Caco-2 (cell line): ENCODE results near the gene LAMTOR5. TPM values are rescaled to one million over a fixed set of nuclear protein-coding genes. Genes with fewer than 3 reads are reported as not detected.
"Not testable (repeated sequence)": the region's sequence is repeated elsewhere in the genome, so short reads cannot be mapped to it uniquely, and the experiment has no call there.

ENCODE experiments used
- BruUV-seq: library from RNA; stranded (reverse); fragments of 400-500 nt; replicated peaks from 2 replicates; lab custom pipeline; 2021; lab: Mats Ljungman, UMichigan
- CTCF ChIA-PET: fragments of 300-600 bp; sonication (Branson Sonifier 250); formaldehyde crosslinking; loops from one replicate; lab custom pipeline; 2022; ENCODE audit warnings: antibody characterized with exemption; lab: Charles Lee
- POLR2A ChIA-PET: fragments of 300-600 bp; sonication (Branson Sonifier 250); formaldehyde crosslinking; loops from one replicate; lab custom pipeline; 2022; ENCODE audit warnings: antibody characterized with exemption; lab: Charles Lee
- DNase-seq, 2 experiments: peaks; one replicate each; pipeline versions ENCODE4 v3.0.0 to v3.0.0-alpha.2; 2020 to 2022
- H3K27me3 ChIP-seq: replicated peaks from 2 replicates; pipeline ENCODE4 v1.6.0; 2011; ENCODE audit warnings: low read length; ENCODE audit not compliant: control insufficient read depth, insufficient read depth
- H3K36me3 ChIP-seq: 2 replicates; pipeline ENCODE4 v1.5.1; 2011; ENCODE audit warnings: low read length; ENCODE audit not compliant: control insufficient read depth, insufficient read depth
- H3K4me1 ChIP-seq: fragments of 250-450 bp; sonication (Bioruptor Pico); 2 replicates; pipeline ENCODE4 v1.5.1; 2020; ENCODE audit warnings: mild to moderate bottlenecking
- H3K4me3 ChIP-seq: 2 replicates; pipeline ENCODE4 v1.5.1; 2011; ENCODE audit warnings: low read depth, mild to moderate bottlenecking, control low read depth, low read length
- H3K9me3 ChIP-seq: fragments of 250-450 bp; sonication (Bioruptor Pico); 2 replicates; pipeline ENCODE4 v1.5.1; 2020; ENCODE audit warnings: mild to moderate bottlenecking, moderate library complexity
- H3K27ac Mint-ChIP-seq: one replicate; pipeline ENCODE4 v1.8.0; 2022; ENCODE audit warnings: mixed read lengths; ENCODE audit not compliant: unreplicated experiment
- H3K27me3 Mint-ChIP-seq: one replicate; pipeline ENCODE4 v1.8.0; 2022; ENCODE audit warnings: mixed read lengths; ENCODE audit not compliant: insufficient read depth, unreplicated experiment
- H3K36me3 Mint-ChIP-seq: one replicate; pipeline ENCODE4 v1.8.0; 2022; ENCODE audit warnings: mild to moderate bottlenecking, mixed read lengths; ENCODE audit not compliant: insufficient read depth, unreplicated experiment
- H3K4me1 Mint-ChIP-seq: one replicate; pipeline ENCODE4 v1.8.0; 2022; ENCODE audit warnings: low read depth, mixed read lengths; ENCODE audit not compliant: unreplicated experiment
- H3K4me3 Mint-ChIP-seq: one replicate; pipeline ENCODE4 v1.8.0; 2022; ENCODE audit warnings: mild to moderate bottlenecking, moderate library complexity, mixed read lengths; ENCODE audit not compliant: unreplicated experiment
- H3K9me3 Mint-ChIP-seq: one replicate; pipeline ENCODE4 v1.8.0; 2022; ENCODE audit warnings: mixed read lengths; ENCODE audit not compliant: unreplicated experiment
- intact Hi-C: fragments of 100-400 bp; cut with micrococcal nuclease; formaldehyde crosslinking; loops from one replicate; pipeline ENCODE4 v1.10.0; 2022; ENCODE audit not compliant: unreplicated experiment
- total RNA-seq: library from RNA; stranded (reverse); gene quantifications from 2 replicates; pipeline ENCODE4 v1.2.3, GENCODE V29; 2022
- TF ChIP-seq, protein P1 (sequence below), 2 experiments: fragments of 200-600 bp in 1 of 2; IDR thresholded peaks; 1 replicate in 1 of 2; 2 replicates in 1 of 2; pipeline versions ENCODE4 v1.5.1 to v1.8.0; 2011 to 2022; ENCODE audit warnings: antibody characterized with exemption in 1 of 2, control low read depth in 1 of 2, inconsistent platforms in 1 of 2, low read depth in 1 of 2, low read length in 1 of 2, mild to moderate bottlenecking in 1 of 2, moderate library complexity in 1 of 2; ENCODE audit not compliant: insufficient read depth in 1 of 2, severe bottlenecking in 1 of 2, unreplicated experiment in 1 of 2

LAMTOR5 gene
- total RNA-seq, 1 experiment from 2014 or later, result 106 TPM

DNA sequence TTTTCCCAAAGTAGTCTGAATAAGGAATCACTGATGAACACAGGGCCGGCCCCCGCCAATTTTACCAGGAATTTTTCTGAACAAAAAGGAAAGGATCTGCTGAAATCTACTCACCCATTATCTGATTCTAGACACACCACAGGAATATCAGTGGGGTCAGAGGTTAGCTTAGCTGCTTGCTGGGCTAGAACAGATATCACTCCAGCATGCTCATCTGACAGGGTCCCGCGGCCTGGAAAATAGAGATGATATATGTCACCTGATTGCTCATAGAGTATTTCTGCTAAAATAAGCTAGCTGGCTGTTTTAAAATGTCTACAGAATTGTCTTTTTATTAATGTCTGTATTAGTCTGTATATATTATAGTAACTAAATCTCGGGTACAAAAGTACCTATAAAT, 3.7 kb downstream of the LAMTOR5 start:
- Mint-ChIP-seq H3K4me1 (no peaks in the 10 kb centered on the region), H3K9me3 (no peaks in the 10 kb centered on the region), H3K36me3 (peaks cover 39% of the 10 kb centered on the region), H3K4me3 (no peak overlapping the region), H3K27ac (no peak overlapping the region), H3K27me3 (no peaks in the 10 kb centered on the region)
- no peaks in the 10 kb centered on the region for H3K27me3 ChIP-seq
- ChIA-PET CTCF (no interaction called here), POLR2A (no interaction called here)
- no TSS peak for BruUV-seq
- no peaks in the 10 kb centered on the region for H3K9me3 ChIP-seq
- TF ChIP-seq, protein P1, sequence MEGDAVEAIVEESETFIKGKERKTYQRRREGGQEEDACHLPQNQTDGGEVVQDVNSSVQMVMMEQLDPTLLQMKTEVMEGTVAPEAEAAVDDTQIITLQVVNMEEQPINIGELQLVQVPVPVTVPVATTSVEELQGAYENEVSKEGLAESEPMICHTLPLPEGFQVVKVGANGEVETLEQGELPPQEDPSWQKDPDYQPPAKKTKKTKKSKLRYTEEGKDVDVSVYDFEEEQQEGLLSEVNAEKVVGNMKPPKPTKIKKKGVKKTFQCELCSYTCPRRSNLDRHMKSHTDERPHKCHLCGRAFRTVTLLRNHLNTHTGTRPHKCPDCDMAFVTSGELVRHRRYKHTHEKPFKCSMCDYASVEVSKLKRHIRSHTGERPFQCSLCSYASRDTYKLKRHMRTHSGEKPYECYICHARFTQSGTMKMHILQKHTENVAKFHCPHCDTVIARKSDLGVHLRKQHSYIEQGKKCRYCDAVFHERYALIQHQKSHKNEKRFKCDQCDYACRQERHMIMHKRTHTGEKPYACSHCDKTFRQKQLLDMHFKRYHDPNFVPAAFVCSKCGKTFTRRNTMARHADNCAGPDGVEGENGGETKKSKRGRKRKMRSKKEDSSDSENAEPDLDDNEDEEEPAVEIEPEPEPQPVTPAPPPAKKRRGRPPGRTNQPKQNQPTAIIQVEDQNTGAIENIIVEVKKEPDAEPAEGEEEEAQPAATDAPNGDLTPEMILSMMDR (IDR thresholded peaks at IDR 0.05; ENCODE audit: insufficient read depth in 1 of 2, low read depth in 1 of 2, low read length in 1 of 2, severe bottlenecking in 1 of 2, unreplicated experiment in 1 of 2), result no peak
- intact Hi-C loops, result no loop called here
- H3K4me3 ChIP-seq, result no peak overlapping the region
- H3K36me3 ChIP-seq, result no peaks in the 10 kb centered on the region
- no peak for DNase-seq
- H3K4me1 ChIP-seq, result peaks cover 7% of the 10 kb centered on the region

DNA sequence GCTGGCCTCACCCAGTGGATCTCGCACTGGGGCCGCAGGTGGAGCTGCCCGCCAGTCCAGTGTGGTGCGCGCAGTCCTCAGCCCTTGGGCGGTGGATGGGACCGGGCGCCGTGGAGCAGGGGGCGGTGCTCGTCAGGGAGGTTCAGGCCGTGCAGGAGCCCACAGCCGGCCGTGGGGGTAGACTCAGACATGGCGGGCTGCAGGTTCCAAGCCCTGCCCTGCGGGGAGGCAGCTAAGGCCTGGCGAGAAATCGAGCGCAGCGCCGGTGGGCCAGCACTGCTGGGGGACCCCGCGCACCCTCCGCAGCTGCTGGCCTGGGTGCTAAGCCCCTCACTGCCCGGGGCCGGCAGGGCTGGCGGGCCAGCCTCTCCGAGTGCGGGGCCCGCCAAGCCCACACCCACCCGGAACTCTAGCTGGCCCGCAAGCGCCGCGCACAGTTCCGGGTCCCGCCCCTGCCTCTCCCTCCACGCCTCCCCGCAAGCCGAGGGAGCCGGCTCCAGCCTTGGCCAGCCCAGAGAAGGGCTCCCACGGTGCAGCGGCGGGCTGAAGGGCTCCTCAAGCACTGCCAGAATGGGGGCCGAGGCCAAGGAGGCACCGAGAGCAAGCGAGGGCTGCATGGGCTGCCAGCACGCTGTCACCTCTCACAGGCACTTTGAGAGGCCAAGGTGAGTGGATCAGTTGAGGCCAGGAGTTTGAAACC, 11.1 kb downstream of the LAMTOR5 start:
- CTCF ChIA-PET, H3K36me3 ChIP-seq, H3K27me3 ChIP-seq, H3K4me3 ChIP-seq, H3K9me3 ChIP-seq, H3K4me3 Mint-ChIP-seq, POLR2A ChIA-PET, BruUV-seq, intact Hi-C loops, H3K27me3 Mint-ChIP-seq, H3K9me3 Mint-ChIP-seq, H3K27ac Mint-ChIP-seq, DNase-seq: not testable (repeated sequence)
- Mint-ChIP-seq H3K4me1 (peaks cover 16% of the 10 kb centered on the region), H3K36me3 (peaks cover 26% of the 10 kb centered on the region)
- peaks cover 36% of the 10 kb centered on the region for H3K4me1 ChIP-seq

DNA sequence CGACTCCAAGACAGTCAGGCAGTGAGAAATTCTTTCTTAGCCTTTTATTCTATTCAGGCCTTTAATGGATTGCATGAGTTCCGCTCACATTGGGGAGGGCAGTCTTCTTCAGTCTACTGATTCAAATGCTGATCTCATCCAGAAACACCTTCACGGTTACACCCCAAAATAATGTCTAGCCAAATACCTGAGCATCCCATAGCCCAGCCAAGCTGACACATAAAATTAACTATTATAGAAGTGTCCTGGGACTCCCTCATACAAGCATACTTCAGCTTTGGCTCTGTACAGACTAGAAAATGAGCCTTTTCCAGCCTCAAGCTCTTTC, 13.0 kb downstream of the LAMTOR5 start:
- H3K27ac Mint-ChIP-seq, result peak overlapping the region; percentile 80
- intact Hi-C loops, result loop anchor here (5.0 kb wide), 2 partner anchors 37 to 57 kb away; partner anchors contain the start of gene RBM15

More for the DNA sequence above, 13.0 kb downstream of the LAMTOR5 start:
- Mint-ChIP-seq H3K27me3 (no peaks in the 10 kb centered on the region), H3K4me3 (peak overlapping the region; percentile 59), H3K9me3 (no peaks in the 10 kb centered on the region), H3K4me1 (peaks cover 19% of the 10 kb centered on the region), H3K36me3 (peaks cover 14% of the 10 kb centered on the region)
- Histone ChIP-seq H3K4me1 (peaks cover 47% of the 10 kb centered on the region), H3K4me3 (no peak overlapping the region), H3K9me3 (no peaks in the 10 kb centered on the region), H3K27me3 (no peaks in the 10 kb centered on the region), H3K36me3 (no peaks in the 10 kb centered on the region)
- POLR2A ChIA-PET, result no interaction called here
- BruUV-seq, result no TSS peak
- no peak for DNase-seq
- CTCF ChIA-PET, result interaction anchor here (1.6 kb wide), 1 partner anchor 56 kb away, joined by 4 read pairs; the partner anchor contains the start of gene RBM15
- TF ChIP-seq, protein P1 (IDR thresholded peaks at IDR 0.05; ENCODE audit: insufficient read depth in 1 of 2, low read depth in 1 of 2, low read length in 1 of 2, severe bottlenecking in 1 of 2, unreplicated experiment in 1 of 2), result no peak
